CD14-positive monocyte (primary cell): Measurements from ENCODE around the gene MFN1. TPM values are rescaled to one million over a fixed set of nuclear protein-coding genes. Genes with fewer than 3 reads are reported as not detected.

Experiments used
- DNase-seq, 3 donors: peaks; one replicate each; pipeline ENCODE4 v3.0.0-alpha.2; 2011 to 2022
- H2AFZ ChIP-seq: 2 replicates; pipeline ENCODE4 v1.6.0; 2012; ENCODE audit warnings: mild to moderate bottlenecking, low read depth, low read length, inconsistent platforms; ENCODE audit not compliant: insufficient read depth, poor library complexity, severe bottlenecking
- H3K27ac ChIP-seq, 2 donors: 1 replicate in 1 of 2; 2 replicates in 1 of 2; pipeline ENCODE4 v1.5.1; 2012 to 2013; ENCODE audit warnings: low read length in 2 of 2, control low read depth in 1 of 2, inconsistent platforms in 1 of 2, low read depth in 1 of 2, mild to moderate bottlenecking in 1 of 2
- H3K27me3 ChIP-seq, 2 donors: one replicate each; pipeline versions ENCODE4 v1.6.0 to v1.6.1; 2011 to 2013; ENCODE audit warnings: low read length in 2 of 2; ENCODE audit not compliant: control insufficient read depth in 2 of 2, insufficient read depth in 2 of 2
- H3K36me3 ChIP-seq, 2 donors: replicated peaks in 1 of 2; 1 replicate in 1 of 2; 2 replicates in 1 of 2; pipeline versions ENCODE4 v1.5.1 to v1.6.1; 2012 to 2013; ENCODE audit warnings: low read length in 2 of 2, control low read depth in 1 of 2, inconsistent platforms in 1 of 2, mild to moderate bottlenecking in 1 of 2; ENCODE audit not compliant: insufficient read depth in 2 of 2, control insufficient read depth in 1 of 2
- H3K4me1 ChIP-seq, 2 donors: 1 replicate in 1 of 2; 2 replicates in 1 of 2; pipeline versions ENCODE4 v1.5.1 to v1.6.1; 2012 to 2013; ENCODE audit warnings: low read length in 2 of 2, control low read depth in 1 of 2, inconsistent platforms in 1 of 2, mild to moderate bottlenecking in 1 of 2, moderate library complexity in 1 of 2; ENCODE audit not compliant: insufficient read depth in 2 of 2, control insufficient read depth in 1 of 2
- H3K4me2 ChIP-seq: replicated peaks from 2 replicates; pipeline ENCODE3; 2012; ENCODE audit warnings: low read length, moderate library complexity, mild to moderate bottlenecking; ENCODE audit not compliant: poor library complexity, severe bottlenecking; ENCODE audit errors: extremely low read depth
- H3K4me3 ChIP-seq, 3 experiments: fragments of 200-600 bp in 1 of 3; sonication (generic) in 1 of 3; replicated peaks in 1 of 3; 1 replicate in 2 of 3; 2 replicates in 1 of 3; pipeline ENCODE4 v1.5.1; 2011 to 2013; ENCODE audit warnings: low read length in 3 of 3, mild to moderate bottlenecking in 3 of 3, control low read depth in 2 of 3, low read depth in 2 of 3, inconsistent platforms in 1 of 3, moderate library complexity in 1 of 3
- H3K79me2 ChIP-seq: 2 replicates; pipeline ENCODE4 v1.6.0; 2012; ENCODE audit warnings: mild to moderate bottlenecking, control low read depth, inconsistent platforms, low read length, moderate library complexity; ENCODE audit not compliant: insufficient read depth
- H3K9ac ChIP-seq: 2 replicates; pipeline ENCODE4 v1.6.0; 2017; ENCODE audit warnings: low read length, mild to moderate bottlenecking; ENCODE audit not compliant: insufficient read depth, poor library complexity, severe bottlenecking
- H3K9me3 ChIP-seq, 2 donors: replicated peaks in 1 of 2; 1 replicate in 1 of 2; 2 replicates in 1 of 2; pipeline versions ENCODE4 v1.5.1 to v1.6.1; 2012 to 2013; ENCODE audit warnings: low read length in 2 of 2, control low read depth in 1 of 2; ENCODE audit not compliant: control insufficient read depth in 1 of 2, insufficient read depth in 1 of 2
- H4K20me1 ChIP-seq: 2 replicates; pipeline ENCODE4 v1.6.0; 2012; ENCODE audit warnings: mild to moderate bottlenecking, low read length, control low read depth, moderate library complexity; ENCODE audit not compliant: insufficient read depth
- H3K27ac Mint-ChIP-seq, 7 donors: one replicate each; pipeline ENCODE4 v1.8.0; 2020; ENCODE audit warnings: mild to moderate bottlenecking in 7 of 7, mixed read lengths in 7 of 7, moderate library complexity in 6 of 7, inconsistent platforms in 2 of 7
- H3K27me3 Mint-ChIP-seq, 3 donors: one replicate each; pipeline ENCODE4 v1.8.0; 2021 to 2022; ENCODE audit warnings: low read depth in 3 of 3, mild to moderate bottlenecking in 3 of 3, mixed read lengths in 3 of 3, moderate library complexity in 3 of 3, inconsistent platforms in 1 of 3
- H3K36me3 Mint-ChIP-seq, 2 donors: one replicate each; pipeline ENCODE4 v1.8.0; 2020; ENCODE audit warnings: mixed read lengths in 2 of 2, inconsistent platforms in 1 of 2, mild to moderate bottlenecking in 1 of 2
- H3K4me1 Mint-ChIP-seq: one replicate; pipeline ENCODE4 v1.8.0; 2020; ENCODE audit warnings: mild to moderate bottlenecking, mixed read lengths
- H3K4me3 Mint-ChIP-seq, 2 donors: one replicate each; pipeline ENCODE4 v1.8.0; 2020; ENCODE audit warnings: mild to moderate bottlenecking in 2 of 2, mixed read lengths in 2 of 2, moderate library complexity in 1 of 2
- H3K9me3 Mint-ChIP-seq, 7 donors: one replicate each; pipeline ENCODE4 v1.8.0; 2020 to 2022; ENCODE audit warnings: mixed read lengths in 7 of 7, mild to moderate bottlenecking in 6 of 7, moderate library complexity in 6 of 7, inconsistent platforms in 2 of 7
- WGBS: methylation state at CpG from one replicate; pipeline ENCODE4 v1.1.5; 2013; ENCODE audit warnings: missing lambda C conversion rate; ENCODE audit not compliant: insufficient coverage; 5-methylcytosine and 5-hydroxymethylcytosine counted together
- intact Hi-C, 2 donors: fragments of 100-400 bp; cut with micrococcal nuclease; formaldehyde crosslinking; loops; one replicate each; pipeline versions ENCODE4 v1.15.0 to v1.15.1; 2023
- polyA plus RNA-seq, 3 donors: library from polyadenylated mRNA; depleted of rRNA in 1 of 3; unstranded in 2 of 3; stranded (reverse) in 1 of 3; fragments of 300-500 nt in 2 of 3; fragments of >200 nt in 1 of 3; fragmentation: Illumina TruSeq in 2 of 3; gene quantifications; 1 replicate in 2 of 3; 2 replicates in 1 of 3; pipeline ENCODE4 v1.2.3, GENCODE V29; 2012 to 2021
- TF ChIP-seq, protein P1 (sequence below): fragments of 200-600 bp; IDR thresholded peaks from one replicate; pipeline ENCODE4 v1.8.0; 2022; ENCODE audit warnings: antibody characterized with exemption, mild to moderate bottlenecking

MFN1 gene
- polyA plus RNA-seq, 3 donors = 5.6 to 15.2 (median 12.2) TPM

DNA sequence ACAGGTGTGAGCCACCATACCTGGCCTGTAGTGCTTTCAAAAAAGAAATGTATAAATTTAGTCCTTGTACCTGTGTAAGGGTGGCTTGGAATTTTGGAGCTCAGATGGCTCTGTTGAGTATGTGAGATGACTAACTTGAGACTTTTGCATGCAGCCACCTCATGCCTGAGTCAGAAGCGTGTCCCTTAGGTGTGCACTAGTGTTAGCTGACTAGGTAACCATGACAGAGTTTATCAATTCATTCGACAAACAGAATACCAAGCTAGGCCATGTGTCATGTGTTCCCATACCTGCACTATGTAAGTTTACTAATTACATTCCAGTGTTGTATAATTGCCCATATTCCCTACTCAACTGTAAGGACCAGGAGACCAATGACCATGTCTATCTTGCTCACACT is 28.6 kb upstream of the MFN1 start:
- no peaks in the 10 kb centered on the region for H3K36me3 Mint-ChIP-seq
- Histone ChIP-seq H3K4me1 (peaks cover 11 to 22% of the 10 kb centered on the region in 2 donors), H3K79me2 (no peaks in the 10 kb centered on the region), H3K4me2 (no peak overlapping the region), H3K36me3 (no peaks in the 10 kb centered on the region), H4K20me1 (no peaks in the 10 kb centered on the region), H3K4me3 (no peak overlapping the region), H3K9me3 (no peaks in the 10 kb centered on the region), H3K27ac (no peak overlapping the region), H2AFZ (no peak overlapping the region), H3K27me3 (no peaks in the 10 kb centered on the region), H3K9ac (no peak overlapping the region)
- peaks cover 23% of the 10 kb centered on the region for H3K4me1 Mint-ChIP-seq
- DNase-seq = no peak
- 100% methylated on average over 1 of the region's 2 CpGs for WGBS
- TF ChIP-seq, protein P1, sequence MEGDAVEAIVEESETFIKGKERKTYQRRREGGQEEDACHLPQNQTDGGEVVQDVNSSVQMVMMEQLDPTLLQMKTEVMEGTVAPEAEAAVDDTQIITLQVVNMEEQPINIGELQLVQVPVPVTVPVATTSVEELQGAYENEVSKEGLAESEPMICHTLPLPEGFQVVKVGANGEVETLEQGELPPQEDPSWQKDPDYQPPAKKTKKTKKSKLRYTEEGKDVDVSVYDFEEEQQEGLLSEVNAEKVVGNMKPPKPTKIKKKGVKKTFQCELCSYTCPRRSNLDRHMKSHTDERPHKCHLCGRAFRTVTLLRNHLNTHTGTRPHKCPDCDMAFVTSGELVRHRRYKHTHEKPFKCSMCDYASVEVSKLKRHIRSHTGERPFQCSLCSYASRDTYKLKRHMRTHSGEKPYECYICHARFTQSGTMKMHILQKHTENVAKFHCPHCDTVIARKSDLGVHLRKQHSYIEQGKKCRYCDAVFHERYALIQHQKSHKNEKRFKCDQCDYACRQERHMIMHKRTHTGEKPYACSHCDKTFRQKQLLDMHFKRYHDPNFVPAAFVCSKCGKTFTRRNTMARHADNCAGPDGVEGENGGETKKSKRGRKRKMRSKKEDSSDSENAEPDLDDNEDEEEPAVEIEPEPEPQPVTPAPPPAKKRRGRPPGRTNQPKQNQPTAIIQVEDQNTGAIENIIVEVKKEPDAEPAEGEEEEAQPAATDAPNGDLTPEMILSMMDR = no peak
- H3K9me3 Mint-ChIP-seq = no peaks in the 10 kb centered on the region
- no peak overlapping the region for H3K27ac Mint-ChIP-seq
- no peak overlapping the region for H3K4me3 Mint-ChIP-seq
- intact Hi-C loops = loop anchor here (5.0 to 10.0 kb wide), 2 partner anchors 302 to 304 kb away; no protein-coding TSS in a partner anchor
- peaks cover 2 to 9% (median 5%) of the 10 kb centered on the region in 3 donors for H3K27me3 Mint-ChIP-seq

DNA sequence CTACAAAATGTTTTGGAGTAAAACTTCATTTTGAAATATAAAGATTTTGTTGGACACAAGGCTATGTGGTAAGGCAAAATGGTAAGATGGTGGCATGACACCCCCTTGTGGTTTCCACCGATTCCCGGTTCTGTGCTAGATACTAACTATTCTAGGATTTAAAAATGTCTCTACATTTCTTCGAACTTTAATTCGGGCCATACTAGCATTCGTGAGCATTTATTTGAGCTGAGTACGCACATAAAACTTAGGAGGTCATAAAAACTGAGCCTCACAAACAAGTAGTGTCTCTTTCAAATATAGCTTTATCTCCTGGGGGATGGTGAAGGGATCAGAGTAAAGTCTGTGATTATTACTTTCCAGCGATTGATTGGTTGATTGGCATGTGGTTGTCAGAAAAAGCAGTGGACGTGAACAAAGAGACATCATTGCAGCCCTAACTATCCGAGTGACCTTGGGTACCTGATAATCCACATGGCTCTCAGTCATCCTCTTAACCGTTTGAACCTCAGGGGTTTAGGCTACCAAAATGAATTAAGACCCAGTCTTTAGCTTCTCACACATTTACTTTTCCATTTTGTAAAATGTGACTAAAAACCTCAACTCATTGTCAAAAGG is 25.7 kb upstream of the MFN1 start:
- peaks cover 18 to 35% of the 10 kb centered on the region in 2 donors for H3K4me1 ChIP-seq

More for the DNA sequence above, 25.7 kb upstream of the MFN1 start:
- Histone ChIP-seq H3K4me3 (peak overlapping the region in 2 of 3 experiments; percentile 5 to 94), H3K36me3 (no peaks in the 10 kb centered on the region), H3K79me2 (peaks cover 27% of the 10 kb centered on the region), H2AFZ (peak overlapping the region; percentile 92), H3K4me2 (peak overlapping the region; percentile 87), H3K27ac (no peak overlapping the region), H4K20me1 (no peaks in the 10 kb centered on the region), H3K9ac (no peak overlapping the region), H3K27me3 (no peaks in the 10 kb centered on the region), H3K9me3 (no peaks in the 10 kb centered on the region)
- Mint-ChIP-seq H3K4me1 (peaks cover 31% of the 10 kb centered on the region), H3K27ac (peak overlapping the region in 1 of 7 donors; percentile 59), H3K4me3 (peak overlapping the region; percentile 80 to 86), H3K27me3 (peaks cover 2 to 8% (median 5%) of the 10 kb centered on the region in 3 donors), H3K9me3 (no peaks in the 10 kb centered on the region), H3K36me3 (peaks cover 1 to 12% of the 10 kb centered on the region in 2 donors)
- intact Hi-C loops = loop anchor here in 1 of 2 donors (5.0 to 10.0 kb wide), 2 partner anchors 174 to 247 kb away; partner anchors contain the start of genes PIK3CA and ZMAT3
- 61% methylated on average over 2 of the region's 10 CpGs for WGBS
- peak in 1 of 3 donors; percentile 9 for DNase-seq
- TF ChIP-seq, protein P1 = no peak
